AG04449 (cell line): ENCODE results near the gene PMIS2.

Experiments
- CTCF ChIA-PET: fragments of 350-600 bp; formaldehyde crosslinking; extraction: SDS; loops from one replicate; lab custom pipeline; 2021; ENCODE audit warnings: antibody characterized with exemption; lab: Yijun Ruan, JAX
- POLR2A ChIA-PET: fragments of 400-600, 350-600 bp; formaldehyde crosslinking; extraction: SDS; loops from one replicate; lab custom pipeline; 2020; ENCODE audit warnings: antibody characterized with exemption, inconsistent platforms; lab: Yijun Ruan, JAX
- DNase-seq: peaks from one replicate; pipeline ENCODE4 v3.0.0-alpha.2; 2010; ENCODE audit warnings: low read depth, low spot score
- H3K4me3 ChIP-seq: 2 replicates; pipeline ENCODE4 v1.5.1; 2011; ENCODE audit warnings: low read depth, mild to moderate bottlenecking, control low read depth, low read length
- TF ChIP-seq, protein P1 (sequence below): IDR thresholded peaks from one replicate; pipeline ENCODE4 v1.5.1; 2011; ENCODE audit warnings: mild to moderate bottlenecking, moderate library complexity, low read length, control low read depth, inconsistent platforms; ENCODE audit not compliant: insufficient read depth; ENCODE audit errors: missing control alignments

Gene PMIS2

GRCh38 chr19:35608251-35608650 is 22.3 kb downstream of the PMIS2 start:
- CTCF ChIA-PET: interaction anchor here (1.5 kb wide), 1 partner anchor 94 kb away, joined by 3 read pairs; no protein-coding TSS in a partner anchor
- no peak overlapping the region for H3K4me3 ChIP-seq
- DNase-seq: no peak
- TF ChIP-seq, protein P1, sequence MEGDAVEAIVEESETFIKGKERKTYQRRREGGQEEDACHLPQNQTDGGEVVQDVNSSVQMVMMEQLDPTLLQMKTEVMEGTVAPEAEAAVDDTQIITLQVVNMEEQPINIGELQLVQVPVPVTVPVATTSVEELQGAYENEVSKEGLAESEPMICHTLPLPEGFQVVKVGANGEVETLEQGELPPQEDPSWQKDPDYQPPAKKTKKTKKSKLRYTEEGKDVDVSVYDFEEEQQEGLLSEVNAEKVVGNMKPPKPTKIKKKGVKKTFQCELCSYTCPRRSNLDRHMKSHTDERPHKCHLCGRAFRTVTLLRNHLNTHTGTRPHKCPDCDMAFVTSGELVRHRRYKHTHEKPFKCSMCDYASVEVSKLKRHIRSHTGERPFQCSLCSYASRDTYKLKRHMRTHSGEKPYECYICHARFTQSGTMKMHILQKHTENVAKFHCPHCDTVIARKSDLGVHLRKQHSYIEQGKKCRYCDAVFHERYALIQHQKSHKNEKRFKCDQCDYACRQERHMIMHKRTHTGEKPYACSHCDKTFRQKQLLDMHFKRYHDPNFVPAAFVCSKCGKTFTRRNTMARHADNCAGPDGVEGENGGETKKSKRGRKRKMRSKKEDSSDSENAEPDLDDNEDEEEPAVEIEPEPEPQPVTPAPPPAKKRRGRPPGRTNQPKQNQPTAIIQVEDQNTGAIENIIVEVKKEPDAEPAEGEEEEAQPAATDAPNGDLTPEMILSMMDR: no peak
- POLR2A ChIA-PET: interaction anchor here (1.2 kb wide), 1 partner anchor 80 kb away, joined by 4 read pairs; no protein-coding TSS in a partner anchor

GRCh38 chr19:35609851-35610353 is 23.9 kb downstream of the PMIS2 start:
- POLR2A ChIA-PET: no interaction called here

GRCh38 chr19:35612224-35612558 is 26.2 kb downstream of the PMIS2 start:
- ChIA-PET CTCF (interaction anchor here (2.2 kb wide), 1 partner anchor 64 kb away, joined by 8 read pairs; no protein-coding TSS in a partner anchor), POLR2A (interaction anchor here (0.8 to 1.2 kb wide), 2 partner anchors 13 to 32 kb away, joined by 3 to 5 read pairs; no protein-coding TSS in a partner anchor)
- no peak for DNase-seq
- peak overlapping the region; percentile 84 for H3K4me3 ChIP-seq
- TF ChIP-seq, protein P1: no peak

More at GRCh38 chr19:35609851-35610353, 23.9 kb downstream of the PMIS2 start:
- no peak for DNase-seq
- CTCF ChIA-PET: no interaction called here
- TF ChIP-seq, protein P1: no peak
- H3K4me3 ChIP-seq: no peak overlapping the region

DNA sequence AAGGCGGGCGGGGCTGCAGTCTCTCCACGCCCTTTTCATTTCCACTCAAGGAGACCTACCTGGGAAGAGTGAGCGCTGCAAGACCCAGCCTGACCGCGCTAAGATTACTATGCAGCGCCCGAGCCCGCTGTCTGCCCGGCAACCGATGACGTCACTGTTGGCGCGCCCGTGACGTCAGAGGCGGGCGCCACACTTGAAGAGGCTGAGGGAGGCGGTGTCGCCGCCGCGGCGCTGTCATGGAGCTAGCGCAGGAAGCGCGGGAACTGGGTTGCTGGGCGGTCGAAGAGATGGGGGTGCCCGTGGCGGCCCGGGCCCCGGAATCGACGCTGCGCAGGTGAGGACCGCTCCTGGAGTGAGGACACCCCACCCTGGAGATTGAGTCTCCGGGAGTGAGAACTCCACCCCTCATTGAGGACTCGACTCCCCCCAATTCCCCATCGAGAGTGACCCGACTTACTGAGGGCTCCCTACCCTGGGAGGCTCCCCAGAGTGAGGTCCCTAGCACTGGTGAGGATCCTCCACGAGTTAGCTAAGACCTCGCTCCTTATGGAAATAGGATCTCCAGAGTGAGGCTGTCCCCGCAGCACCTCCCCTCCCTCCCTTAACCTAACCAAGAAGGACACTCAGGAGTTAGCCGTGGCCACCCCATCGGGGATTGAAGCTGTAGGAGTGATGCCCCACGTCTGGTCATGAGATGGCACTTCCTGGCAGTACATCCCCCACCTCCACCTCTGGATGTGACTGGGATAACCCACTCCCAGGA is 26.8 kb downstream of the PMIS2 start, which contains the start of gene HAUS5:
HAUS5 (plus strand) TSS at position 177 of the 763 bp plus-strand sequence; CDS start at position 237, 60 bp downstream.
- TF ChIP-seq, protein P1: peak; percentile 3
- CTCF ChIA-PET: interaction anchor here (1.1 to 2.2 kb wide), 2 partner anchors 64 to 103 kb away, joined by 3 to 8 read pairs; no protein-coding TSS in a partner anchor
- DNase-seq: peak; percentile 31
- peak within 1 kb of the TSS; percentile 84 for H3K4me3 ChIP-seq
- POLR2A ChIA-PET: interaction anchor here (0.8 to 1.2 kb wide), 2 partner anchors 14 to 31 kb away, joined by 3 to 5 read pairs; no protein-coding TSS in a partner anchor

DNA sequence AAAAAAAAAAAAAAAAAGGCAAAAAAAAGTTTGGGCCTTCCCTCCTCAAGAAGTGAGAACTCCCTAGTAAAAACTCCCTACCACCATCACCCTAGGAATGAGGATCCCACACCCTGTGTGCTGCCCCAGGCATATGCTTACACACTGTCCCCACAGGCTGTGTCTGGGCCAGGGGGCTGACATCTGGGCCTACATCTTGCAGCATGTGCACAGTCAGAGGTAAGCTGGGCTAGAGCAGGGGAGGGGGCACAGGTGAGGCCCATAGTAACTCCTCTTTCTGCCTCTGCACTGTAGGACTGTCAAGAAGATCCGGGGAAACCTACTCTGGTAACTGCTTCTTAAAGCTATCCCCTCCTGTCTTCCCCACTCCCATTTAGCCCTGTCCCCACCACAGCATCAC is 27.6 kb downstream of the PMIS2 start:
- ChIA-PET POLR2A (no interaction called here), CTCF (interaction anchor here (1.1 to 2.2 kb wide), 3 partner anchors 65 to 103 kb away, joined by 3 to 8 read pairs (median 3); no protein-coding TSS in a partner anchor)
- no peak overlapping the region for H3K4me3 ChIP-seq

More for the DNA sequence above, 27.6 kb downstream of the PMIS2 start:
- TF ChIP-seq, protein P1: no peak
- DNase-seq: no peak
